Measurements from ENCODE around the gene TRAPPC12.

- TF ChIP-seq CTCF (conservative IDR thresholded peaks at IDR 0.05; ENCODE audit: low read depth, low read length) (no peak), EZH2phosphoT487 (IDR thresholded peaks at IDR 0.05; ENCODE audit: borderline replicate concordance, low read length) (no peak), EZH2 (IDR thresholded peaks at IDR 0.05; ENCODE audit: low read length, unreplicated experiment) (no peak)
Observed at GRCh38 chr2:3376821-3377220, 2.7 kb upstream of the TRAPPC12 start.

All from PC-3 (cell line).